ENCODE results near the gene C6orf62.
"Not testable (repeated sequence)": the region's sequence is repeated elsewhere in the genome, so short reads cannot be mapped to it uniquely, and the experiment has no call there.

C6orf62 gene

DNA sequence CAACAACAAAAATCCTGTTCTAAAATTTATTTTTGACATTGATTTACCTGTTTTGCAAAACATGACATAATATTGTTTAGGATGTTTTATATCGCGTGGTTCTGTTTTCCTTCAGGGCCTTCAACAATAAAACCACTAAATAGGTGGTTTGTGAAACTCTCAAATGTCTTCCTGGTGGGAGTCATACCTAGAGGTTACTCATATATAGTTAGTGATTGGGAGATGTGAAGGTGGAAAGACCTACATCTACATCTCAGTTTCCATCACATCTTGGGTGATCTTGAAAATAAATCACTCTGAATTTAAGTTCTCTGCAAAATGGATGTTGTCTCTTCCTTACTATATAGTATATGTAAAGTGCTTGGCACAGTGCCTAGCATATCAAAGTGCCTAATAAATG, 22.9 kb downstream of the C6orf62 start:
- DNase-seq = no peak

DNA sequence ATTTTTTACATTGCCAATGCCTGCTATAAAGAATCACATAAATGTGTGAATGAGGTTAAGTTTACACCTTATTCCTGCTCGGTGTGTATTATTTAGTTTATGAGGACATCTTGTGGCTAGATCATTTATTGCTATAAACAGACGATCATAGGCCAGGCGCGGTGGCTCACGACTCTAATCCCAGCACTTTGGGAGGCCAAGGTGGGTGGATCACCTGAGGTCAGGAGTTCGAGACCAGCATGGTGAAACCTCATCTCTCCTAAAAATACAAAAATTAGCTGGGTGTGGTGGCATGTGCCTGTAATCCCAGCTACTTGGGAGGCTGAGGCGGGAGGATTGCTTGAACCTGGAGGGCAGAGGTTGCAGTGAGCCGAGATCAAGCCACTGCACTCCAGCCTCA, 23.3 kb downstream of the C6orf62 start:
- DNase-seq = peak; percentile 15 to 23

DNA sequence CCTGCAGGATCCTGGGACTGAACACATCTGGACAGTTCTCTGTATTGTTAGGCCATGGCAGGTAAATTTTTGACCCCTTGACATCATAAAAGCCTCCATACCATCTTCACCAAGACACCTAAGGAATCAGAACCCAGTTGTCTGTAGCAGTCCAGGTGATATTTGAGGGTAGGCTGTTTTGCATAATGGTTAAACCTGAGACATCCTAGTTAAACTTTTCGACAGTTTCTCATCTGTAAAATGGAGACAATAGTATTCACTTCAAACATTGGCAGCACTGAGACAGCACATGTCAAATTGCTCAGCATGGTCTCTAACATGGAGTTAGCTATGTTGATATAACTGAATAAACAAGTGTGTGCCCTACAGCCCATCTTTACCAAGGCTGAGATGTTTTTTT, 24.8 kb downstream of the C6orf62 start:
- no peak for DNase-seq

DNA sequence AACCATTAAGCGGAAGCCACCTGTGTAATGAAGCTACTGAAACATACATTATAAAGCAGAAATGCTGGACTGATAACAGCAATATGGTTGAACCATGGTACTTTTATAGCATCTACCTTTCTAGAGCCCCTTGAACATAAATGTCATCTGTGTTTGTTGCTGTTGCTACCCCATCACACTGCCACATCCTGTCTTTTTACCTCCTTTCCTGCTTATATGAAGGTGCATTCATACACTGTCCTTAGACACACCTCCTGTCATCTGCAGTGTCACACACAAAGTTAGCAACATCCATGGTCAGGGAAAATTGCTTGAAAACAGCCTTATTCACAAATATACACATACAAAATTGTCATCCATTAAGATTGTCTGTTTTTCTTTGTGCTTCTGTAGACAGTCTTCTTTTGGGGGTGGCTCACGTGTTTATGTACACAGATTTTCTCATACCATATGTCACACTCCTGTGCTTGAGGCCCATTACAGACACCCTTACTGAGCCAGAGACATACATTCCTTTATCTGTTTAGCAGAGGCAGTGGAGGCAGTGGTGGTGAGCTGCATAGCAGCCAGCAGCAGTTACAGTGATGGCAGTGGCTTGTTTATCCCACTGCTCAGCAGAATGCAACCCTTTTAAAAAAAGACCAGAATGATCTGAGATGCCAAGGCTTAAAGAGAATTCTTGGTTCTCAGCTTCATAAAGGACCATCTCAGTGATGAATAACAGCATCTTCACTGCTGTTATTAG, 25.9 kb downstream of the C6orf62 start:
- DNase-seq = no peak

DNA sequence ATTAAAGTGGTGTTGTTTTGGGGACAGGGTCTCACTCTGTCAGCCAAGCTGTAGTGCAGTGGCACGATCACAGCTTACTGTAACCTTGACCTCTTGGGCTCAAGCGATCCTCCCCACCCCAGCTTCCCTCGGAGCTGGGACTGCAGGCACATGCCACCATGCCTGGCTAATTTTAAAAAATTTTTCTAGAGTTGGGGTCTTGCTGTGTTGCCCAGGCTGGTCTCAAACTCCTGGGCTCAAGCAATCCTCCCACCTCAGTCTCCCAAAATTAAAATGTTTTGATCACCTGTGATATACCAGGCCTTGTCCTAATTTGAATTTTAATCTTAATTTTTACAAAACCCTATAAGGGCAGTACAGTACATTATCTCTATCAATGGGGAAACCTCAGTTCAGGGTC, 26.5 kb downstream of the C6orf62 start:
- no peak for DNase-seq

DNA sequence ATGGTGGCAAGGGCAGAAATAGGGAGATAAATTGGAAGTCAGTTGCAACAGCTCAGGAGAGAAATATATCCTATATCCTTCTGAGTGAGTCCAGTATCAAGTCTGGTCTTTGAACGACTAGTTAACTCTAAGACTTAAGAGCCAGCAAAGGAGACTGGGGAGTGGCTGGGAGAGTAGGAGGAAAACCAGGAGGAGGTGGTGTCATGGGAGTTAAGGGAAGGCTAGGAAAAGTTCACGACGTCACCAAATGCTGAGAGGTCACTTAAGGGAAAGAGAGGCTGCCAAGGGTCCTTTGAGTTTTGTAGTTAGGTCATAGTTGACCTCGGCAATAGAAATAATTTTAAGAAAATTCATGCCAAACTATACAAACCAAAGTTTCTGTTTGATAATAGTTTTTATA, 27.0 kb downstream of the C6orf62 start:
- DNase-seq = no peak

DNA sequence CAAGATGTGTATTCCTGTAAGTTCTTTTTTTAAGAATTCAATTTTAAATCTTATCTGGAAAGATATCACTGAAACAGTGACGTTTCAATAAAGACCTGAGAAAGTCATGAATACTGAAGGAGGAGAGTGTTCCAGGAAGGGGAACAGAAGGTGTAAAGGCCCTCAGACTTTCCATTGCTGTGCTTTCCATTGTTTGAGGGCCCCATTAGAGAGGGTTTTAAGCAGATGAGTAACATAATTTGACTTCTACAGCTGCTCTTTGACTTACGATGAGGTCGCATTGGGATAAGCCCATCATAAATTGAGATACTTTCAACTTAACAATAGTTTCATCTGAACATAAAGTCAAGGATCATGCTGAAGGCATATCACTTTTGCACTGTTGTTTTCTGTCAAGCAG, 27.4 kb downstream of the C6orf62 start:
- no peak for DNase-seq

DNA sequence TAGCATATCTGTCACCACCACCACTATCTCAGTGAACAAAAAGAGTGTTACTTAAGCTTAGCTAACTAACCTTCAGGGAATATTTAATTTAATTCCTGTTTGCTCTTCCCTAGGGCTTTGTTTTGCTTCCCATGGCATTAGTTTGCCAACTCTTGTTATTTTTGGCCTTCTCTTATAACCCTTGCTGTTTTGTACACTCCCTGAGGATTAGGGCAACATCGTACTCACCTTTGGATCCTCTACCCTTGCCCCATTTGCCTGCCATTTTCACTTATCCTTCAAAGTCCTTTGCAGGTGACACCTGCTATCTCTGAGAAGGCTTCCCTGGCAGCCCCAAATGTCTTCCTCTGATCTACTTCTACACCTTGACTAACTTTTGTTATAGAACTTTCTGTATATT, 28.4 kb downstream of the C6orf62 start:
- DNase-seq = no peak

DNA sequence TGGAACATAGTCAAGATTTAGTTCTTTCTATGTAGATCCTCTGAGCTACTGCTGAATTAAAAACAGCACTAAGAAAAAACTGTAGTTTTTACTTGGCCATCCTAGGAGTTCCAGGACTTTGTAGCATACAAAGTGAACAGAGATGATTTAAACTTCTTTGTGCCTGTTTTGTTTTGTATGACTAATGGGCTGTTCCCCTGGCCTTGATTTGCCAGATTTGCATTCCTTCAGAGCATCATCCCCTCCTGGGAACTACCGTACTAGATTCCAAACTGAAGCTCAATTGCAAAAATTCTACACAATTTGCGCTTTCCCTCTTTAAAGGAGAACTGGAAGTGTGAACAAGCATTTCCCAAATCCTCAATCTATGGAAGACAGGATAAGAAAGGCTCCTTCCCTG, 29.0 kb downstream of the C6orf62 start:
- no peak for DNase-seq

DNA sequence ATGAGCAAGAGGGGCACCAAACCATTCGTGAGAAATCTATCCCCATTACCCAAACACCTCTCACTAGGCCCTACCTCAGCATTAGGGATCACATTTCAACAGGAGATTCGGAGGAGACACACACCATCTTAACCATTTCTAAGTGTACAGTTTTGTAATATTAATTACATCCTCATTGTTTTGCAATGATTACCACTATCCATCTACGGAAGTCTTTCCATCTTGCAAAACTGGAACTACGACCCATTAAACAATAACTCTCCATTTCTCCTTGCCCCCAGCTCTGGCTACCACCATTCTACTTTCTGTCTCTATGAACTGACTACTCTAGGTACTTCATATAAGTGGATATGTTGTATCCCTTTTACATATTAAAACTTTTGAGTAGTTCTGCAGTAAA, 32.0 kb downstream of the C6orf62 start:
- no peak for DNase-seq

DNA sequence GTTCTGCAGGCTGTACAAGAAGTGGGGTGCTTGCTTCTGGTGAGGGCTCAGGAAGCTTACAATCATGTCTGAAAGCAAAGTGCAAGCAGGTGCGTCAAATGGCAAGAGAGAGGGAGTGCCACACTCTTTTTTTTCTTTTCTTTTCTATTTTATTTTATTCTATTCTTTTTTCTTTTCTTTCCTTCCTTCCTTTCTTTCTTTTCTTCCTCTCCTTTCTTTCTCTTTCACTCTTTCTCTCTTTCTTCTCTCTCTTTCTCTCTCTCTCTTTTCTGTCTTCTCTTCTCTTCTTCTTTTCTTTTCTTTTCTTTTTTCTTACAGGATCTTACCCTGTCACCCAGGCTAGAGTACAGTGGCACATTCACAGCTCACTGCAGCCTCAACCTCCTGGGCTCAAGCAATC, 32.5 kb downstream of the C6orf62 start:
- no peak for DNase-seq

DNA sequence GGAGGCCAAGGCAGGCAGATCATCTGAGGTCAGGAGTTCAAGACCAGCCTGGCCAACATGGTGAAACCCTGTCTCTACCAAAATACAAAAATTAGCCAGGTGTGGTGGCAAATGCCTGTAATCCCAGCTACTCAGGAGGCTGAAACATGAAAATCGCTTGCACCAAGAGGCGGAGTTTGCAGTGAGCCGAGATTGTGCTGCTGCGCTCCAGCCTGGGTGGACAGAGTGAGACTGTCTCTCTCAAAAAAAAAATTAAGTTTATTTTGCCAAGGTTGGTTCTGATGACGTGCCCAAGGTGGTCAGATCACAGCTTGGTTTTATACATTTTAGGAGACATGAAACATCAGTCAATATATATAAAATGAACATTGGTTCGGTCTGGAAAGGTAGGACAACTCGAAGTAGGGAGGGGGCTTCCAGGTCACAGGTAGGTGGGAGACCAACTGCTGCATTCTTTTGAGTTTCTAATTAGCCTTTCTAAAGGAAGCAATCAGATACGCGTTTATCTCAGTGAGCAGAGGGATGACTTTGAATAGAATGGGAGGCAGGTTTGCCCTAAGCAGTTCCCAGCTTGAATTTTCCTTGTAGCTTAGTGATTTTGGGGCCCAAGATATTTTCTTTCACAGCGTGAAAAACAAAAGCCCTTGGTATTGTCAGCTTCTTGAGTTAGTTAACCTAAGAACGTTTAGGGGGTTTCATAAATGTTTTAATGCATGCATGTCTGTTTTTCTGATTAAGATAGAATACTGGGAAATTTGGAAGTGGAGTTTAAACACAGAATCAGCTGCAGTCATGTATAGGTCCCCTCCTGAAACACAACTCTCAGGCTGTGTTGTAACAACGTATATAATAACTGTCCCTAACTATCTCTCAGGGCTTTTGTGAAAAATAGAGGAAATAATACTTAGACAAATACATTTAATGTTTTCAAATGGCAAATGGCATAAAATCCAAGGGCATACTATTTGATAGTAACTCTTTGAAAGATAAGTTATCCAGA, 35.4 kb downstream of the C6orf62 start:
- no peak for DNase-seq

DNA sequence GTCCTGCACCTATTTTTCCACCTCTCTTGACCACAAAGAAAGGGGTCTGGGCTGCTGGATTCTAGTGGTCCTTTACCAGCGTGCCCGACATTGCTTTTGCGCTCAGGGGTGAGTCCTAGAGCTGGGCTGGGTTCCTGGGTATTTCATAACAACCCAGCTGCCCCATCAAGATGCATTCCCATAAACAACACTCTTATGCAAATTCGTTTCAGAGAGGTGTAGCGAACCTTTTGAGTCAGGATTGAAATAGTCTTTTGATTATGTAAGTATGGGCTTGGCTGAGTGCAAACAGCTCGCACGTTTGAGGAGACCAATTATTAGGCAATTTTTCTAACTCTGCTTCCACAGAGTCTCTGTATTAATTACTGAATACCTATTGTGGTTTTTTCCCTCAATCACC, 38.4 kb downstream of the C6orf62 start:
- no peak for DNase-seq

DNA sequence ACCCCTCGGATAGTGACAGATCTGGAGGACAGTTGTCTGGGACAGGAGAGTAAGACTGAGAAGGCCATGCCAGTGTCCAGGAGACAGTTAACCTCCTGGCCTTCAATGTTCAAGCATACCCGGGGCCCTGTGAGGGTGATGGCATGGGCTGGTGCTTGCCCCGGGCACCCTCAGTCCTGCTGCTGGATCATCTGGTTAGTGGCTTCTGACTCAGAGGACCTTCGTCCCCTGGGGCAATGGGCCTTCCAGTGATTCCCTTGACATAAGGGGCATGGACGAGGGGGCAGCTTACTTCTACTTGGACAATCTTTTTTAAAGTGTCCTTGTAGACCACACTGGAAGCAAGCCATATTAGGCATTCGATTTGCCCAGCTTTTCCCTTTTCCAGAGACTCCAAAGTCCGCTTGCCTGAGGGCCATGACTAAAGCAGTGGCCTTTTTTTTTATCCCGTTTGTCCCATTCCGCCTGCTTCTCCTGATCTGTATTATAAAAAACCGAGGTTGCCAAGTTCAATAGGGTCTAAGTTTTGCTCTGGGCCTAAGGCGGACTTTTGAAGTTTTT, 40.1 kb downstream of the C6orf62 start:
- not testable (repeated sequence) for DNase-seq

DNA sequence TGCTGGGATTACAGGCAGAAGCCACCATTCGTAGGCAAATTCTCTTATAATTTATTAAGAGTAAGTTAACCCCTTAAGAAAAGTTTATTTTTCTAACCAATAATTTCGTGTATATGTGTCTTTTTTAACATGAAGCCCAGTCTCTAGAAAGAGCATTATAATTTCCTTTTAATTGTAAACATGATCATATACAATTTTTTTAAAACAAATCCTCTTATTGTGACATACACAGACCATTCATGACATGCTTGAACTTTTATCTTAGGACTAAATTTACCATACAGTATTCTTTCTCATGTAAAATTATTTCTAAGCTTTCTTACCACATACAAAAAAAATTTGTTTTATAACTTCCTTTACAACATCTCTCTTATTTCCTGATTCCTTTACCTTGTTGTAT, 45.3 kb downstream of the C6orf62 start:
- no peak for DNase-seq

DNA sequence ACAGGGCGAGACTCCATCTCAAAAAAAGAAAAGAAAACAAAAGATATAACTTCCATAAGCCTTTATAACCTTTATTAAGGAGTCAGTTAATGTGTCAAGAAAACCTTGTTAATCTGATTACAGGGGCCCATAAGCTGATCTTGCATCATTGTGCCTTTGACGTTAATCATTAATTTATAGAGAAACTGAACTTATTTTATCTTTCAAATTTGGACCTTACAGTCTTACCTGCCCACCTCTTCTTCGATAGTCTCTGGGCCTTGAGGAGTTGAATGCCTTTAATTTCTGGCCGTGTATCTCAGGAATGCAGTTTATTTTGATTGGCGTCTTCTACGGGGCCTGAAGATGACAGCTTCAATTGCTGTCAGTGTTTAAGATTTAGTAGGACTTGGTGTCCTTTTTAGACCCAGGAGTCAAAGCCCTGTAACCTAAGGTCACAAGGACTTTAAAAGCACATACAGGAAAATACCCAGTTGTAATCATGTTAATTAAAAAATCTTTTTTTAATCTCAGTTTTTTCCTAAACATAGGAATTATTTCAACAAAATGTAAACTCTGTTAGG, 46.3 kb downstream of the C6orf62 start:
- DNase-seq = no peak

DNA sequence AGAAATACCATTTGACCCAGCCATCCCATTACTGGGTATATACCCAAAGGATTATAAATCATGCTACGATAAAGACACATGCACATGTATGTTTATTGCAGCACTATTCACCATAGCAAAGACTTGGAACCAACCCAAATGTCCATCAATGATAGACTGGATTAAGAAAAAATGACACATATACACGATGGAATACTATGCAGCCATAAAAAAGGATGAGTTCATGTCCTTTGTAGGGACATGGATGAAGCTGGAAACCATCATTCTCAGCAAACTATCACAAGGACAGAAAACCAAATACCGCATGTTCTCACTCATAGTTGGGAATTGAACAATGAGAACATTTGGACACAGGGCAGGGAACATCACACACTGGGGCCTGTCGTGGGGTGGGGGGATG, 47.9 kb downstream of the C6orf62 start:
- DNase-seq = not testable (repeated sequence)

DNA sequence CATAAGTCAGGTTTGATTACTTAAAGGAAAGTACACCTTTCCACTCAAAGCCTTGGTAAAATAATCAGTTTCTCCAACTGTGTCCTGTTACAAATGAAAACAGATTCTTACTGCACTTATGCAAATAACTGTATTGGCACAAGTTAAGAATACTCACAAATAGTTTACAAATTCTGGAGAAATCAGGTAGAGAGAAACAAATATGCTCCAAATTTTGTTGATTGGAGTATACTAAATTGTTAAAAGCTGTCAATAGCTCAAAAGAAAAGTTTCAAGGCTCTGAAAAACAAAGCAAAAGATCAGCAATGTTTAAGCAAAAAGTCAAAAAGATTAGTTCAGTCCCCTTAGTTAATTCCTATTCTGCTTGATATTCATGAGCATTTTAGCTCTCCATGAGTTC, 48.5 kb downstream of the C6orf62 start:
- not testable (repeated sequence) for DNase-seq

DNA sequence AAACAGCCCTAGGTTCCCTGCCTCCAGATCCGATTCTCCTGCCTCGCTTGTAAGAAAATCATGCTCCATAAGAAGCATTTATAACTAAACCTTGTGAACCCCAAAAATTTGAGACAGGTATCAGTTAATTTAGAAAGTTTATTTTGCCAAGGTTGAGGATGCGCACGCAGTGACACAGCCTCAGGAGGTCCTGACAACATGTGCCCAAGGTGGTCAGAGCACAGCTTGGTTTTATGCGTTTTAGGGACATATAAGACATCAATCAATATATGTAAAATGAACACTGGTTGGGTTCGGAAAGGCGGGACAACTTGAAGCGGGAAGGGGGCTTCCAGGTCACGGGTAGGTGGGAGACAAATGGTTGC, 50.0 kb downstream of the C6orf62 start:
- DNase-seq = no peak

DNA sequence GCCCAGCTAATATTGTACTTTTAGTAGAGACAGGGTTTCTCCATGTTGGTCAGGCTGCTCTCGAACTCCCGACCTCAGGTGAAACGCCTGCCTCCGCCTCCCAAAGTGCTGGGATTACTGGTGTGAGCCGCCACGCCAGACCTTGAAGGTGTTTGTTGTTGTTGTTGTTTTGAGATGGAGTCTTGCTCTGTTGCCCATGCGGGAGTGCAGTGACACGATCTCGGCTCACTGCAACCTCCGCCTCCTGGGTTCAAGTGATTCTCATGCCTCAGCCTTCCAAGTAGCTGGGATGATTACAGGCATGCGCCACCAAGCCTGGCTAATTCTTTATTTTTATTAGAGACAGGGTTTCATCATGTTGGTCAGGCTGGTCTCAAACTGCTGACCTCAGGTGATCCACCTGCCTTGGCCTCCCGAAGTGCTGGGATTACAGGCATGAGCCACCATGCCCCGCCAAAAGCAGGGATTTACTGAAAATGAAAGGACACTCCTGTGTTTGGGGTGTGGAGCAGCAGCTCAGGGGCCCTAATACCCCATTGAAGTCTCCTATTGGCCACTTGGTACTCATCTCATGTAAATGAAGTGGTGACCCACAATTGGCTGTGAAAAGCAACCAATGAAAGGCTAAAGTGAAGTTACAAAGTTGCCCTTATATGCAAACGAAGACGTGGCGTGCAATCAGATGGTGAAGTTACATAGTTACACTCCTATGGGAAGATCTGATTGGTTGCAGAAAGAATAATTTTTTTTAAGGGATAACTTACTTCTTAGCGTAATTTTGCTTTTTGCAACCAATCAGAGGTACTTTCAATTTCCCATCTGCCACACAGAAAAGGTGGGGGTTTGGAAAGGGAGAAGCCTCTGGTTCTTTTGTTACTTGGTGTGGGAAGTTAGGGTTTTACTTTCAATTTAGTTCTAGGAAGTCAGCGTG, 50.6 kb downstream of the C6orf62 start:
- not testable (repeated sequence) for DNase-seq

DNA sequence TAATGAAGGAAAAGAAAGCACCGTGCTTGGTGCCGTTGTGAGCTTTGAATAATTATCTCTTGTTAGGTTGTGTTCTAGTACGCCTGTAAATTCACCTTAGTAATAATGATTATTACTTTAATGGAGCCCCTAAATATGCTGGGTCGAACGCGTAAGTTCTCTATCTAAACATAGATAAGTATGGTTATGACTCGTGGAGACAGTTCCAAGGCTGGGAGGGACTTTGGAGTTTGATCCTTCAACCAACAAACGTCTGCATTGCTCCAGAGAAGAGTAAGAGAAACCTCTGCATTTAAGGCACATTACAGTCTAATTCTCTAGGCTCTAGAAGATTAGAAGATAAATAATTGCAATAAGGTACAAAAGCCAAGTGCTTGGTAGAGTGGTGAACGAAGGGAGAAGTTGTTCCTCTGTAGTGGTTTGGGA, 51.6 kb downstream of the C6orf62 start:
- no peak for DNase-seq
